ENCODE data around the gene WDR91.

DNA sequence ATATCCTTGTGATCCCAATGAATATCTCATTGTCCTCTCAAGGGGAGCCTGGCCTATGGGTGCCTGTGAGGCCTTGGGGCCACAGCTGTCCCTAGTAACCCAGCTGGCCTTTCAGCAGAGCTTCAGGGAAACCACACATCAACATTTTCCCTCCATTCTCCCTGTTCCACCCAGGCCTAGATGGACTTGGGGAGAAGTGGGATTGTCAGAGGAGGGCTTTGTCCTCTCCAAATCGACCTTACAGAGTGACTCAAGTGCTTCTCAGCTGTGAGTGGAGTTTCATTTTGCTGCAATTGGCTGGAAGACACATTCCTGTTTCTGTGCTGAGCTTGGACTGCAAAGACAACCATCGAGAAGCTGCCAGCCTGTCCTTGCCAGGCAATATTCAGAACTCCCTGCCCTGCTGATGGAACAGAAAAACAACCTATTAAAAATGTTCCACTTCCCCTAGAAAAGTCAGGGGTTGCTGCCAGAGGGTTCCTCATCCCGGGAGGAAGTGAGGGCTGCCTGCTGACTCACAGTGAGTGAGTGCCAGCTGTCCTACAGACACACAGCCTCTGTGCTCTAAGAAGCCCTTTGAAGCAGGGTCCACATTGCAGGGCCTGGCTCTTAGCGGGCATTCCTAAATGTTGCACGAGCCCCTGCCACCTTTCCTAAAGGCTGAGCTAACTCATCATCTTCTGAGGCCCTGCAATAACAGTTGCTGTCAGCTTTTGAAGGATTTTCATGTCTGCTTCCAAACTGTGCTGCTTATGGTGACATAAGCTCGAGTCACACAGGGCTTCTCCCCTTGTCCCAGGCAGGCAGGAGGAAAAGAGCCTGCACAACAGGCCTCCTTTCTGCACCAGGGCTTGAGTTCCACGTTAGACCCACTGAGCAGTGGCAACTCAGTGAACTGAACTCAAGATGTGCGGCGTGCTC is 42.8 kb upstream of the WDR91 start:
- TF ChIP-seq CTCF (IDR thresholded peaks at IDR 0.05; ENCODE audit: insufficient read depth, low read depth, low read length) (no peak), EZH2 (IDR thresholded peaks at IDR 0.05; ENCODE audit: insufficient read depth, low read length) (no peak)

Data from astrocyte (in vitro differentiated cells and primary cell).